Measurements from ENCODE around the gene DYNLT4. TPM values are rescaled to one million over a fixed set of nuclear protein-coding genes. Genes with fewer than 3 reads are reported as not detected.

DYNLT4 gene
- total and polyA plus RNA-seq, 2 of the 13 experiments (the other 11 are each of a cell fraction or from before 2014, with no cell fraction given): 0.77 TPM; not detected in 1

DNA sequence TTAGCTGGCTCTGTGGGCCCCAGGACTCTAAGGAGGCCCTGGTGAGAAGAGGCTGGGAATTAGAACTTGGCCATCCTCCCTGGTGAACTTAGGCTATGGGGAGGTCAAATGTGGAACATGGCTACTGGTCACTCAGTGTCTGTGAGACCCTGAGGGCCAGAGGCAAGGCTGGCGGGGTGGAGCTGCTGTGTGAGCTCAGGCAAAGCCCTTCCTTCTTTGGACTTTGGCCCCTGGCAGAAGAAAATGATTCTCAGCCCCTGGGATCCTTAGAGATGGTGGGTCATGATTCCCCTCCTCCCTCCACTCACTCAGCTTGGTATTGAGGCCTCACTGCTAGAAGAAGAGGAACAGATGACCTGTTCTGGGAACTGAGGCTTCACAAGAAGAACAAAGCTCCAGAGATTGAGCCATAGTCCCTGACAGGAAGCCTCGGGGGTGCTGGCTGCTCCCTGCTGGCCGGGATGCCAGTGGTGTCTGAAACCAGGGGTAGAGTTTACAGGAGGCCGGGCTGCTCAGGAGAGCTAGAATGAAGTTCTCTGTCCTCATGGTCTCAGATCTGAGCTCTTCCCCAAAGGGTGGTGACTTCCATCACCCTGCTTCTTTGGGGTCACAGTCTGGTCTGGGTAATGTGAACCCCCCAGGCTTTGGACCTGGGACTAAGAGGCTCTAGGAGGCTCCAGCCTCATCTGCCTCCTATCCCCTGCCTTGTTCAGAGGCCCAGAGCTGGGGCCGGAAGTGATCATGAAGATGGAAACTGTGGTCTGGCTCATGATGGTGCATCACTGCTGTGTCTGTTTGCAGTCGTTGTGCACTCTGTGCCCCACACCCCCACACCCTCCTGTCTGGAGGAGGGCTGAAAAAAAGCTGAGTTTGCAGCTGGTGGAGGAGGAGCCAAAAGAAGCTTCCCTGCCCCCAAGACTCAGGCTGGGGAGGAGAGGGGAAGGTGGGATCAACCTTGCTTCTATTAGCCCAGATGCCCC lies 2.1 kb upstream of the DYNLT4 start (continued):
- TF ChIP-seq, protein P1, sequence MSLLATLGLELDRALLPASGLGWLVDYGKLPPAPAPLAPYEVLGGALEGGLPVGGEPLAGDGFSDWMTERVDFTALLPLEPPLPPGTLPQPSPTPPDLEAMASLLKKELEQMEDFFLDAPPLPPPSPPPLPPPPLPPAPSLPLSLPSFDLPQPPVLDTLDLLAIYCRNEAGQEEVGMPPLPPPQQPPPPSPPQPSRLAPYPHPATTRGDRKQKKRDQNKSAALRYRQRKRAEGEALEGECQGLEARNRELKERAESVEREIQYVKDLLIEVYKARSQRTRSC (CRISPR knock-in tag; IDR thresholded peaks at IDR 0.05; ENCODE audit: low read depth): no peak
- TF ChIP-seq RBFOX2 (IDR thresholded peaks at IDR 0.05; ENCODE audit: low read depth, low read length) (no peak), CCDC6 (CRISPR knock-in tag; IDR thresholded peaks at IDR 0.05) (no peak), ATF1 (CRISPR knock-in tag; IDR thresholded peaks at IDR 0.05) (no peak), GATA4 (IDR thresholded peaks at IDR 0.05; ENCODE audit: borderline replicate concordance, low read depth) (0 out of 2 replicates have a peak, but pooled peaks have one; percentile 12), NFIB (CRISPR knock-in tag; IDR thresholded peaks at IDR 0.05; ENCODE audit: borderline replicate concordance) (no peak), NR3C1 (CRISPR knock-in tag; IDR thresholded peaks at IDR 0.05) (no peak), ZFP1 (CRISPR knock-in tag; IDR thresholded peaks at IDR 0.05) (no peak), ZNF329 (CRISPR knock-in tag; IDR thresholded peaks at IDR 0.05; ENCODE audit: low read depth) (no peak), ZNF264 (CRISPR knock-in tag; IDR thresholded peaks at IDR 0.05) (peak; percentile 17; the same call in 1 of the 2 replicates), NFKB2 (CRISPR knock-in tag; IDR thresholded peaks at IDR 0.05; ENCODE audit: borderline replicate concordance) (no peak), REXO4 (CRISPR knock-in tag; IDR thresholded peaks at IDR 0.05; ENCODE audit: borderline replicate concordance) (no peak), SRY (CRISPR knock-in tag; IDR thresholded peaks at IDR 0.05) (no peak), ZKSCAN5 (CRISPR knock-in tag; IDR thresholded peaks at IDR 0.05) (no peak), ZBTB1 (CRISPR knock-in tag; IDR thresholded peaks at IDR 0.05; ENCODE audit: borderline replicate concordance) (no peak), ZNF138 (CRISPR knock-in tag; IDR thresholded peaks at IDR 0.05; ENCODE audit: low read depth) (no peak)
- TF ChIP-seq, protein P2, sequence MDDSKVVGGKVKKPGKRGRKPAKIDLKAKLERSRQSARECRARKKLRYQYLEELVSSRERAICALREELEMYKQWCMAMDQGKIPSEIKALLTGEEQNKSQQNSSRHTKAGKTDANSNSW (CRISPR knock-in tag; IDR thresholded peaks at IDR 0.05; ENCODE audit: borderline replicate concordance): no peak
- TF ChIP-seq, protein P3, sequence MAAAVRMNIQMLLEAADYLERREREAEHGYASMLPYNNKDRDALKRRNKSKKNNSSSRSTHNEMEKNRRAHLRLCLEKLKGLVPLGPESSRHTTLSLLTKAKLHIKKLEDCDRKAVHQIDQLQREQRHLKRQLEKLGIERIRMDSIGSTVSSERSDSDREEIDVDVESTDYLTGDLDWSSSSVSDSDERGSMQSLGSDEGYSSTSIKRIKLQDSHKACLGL (CRISPR knock-in tag; IDR thresholded peaks at IDR 0.05): no peak
- TF ChIP-seq, protein P4, sequence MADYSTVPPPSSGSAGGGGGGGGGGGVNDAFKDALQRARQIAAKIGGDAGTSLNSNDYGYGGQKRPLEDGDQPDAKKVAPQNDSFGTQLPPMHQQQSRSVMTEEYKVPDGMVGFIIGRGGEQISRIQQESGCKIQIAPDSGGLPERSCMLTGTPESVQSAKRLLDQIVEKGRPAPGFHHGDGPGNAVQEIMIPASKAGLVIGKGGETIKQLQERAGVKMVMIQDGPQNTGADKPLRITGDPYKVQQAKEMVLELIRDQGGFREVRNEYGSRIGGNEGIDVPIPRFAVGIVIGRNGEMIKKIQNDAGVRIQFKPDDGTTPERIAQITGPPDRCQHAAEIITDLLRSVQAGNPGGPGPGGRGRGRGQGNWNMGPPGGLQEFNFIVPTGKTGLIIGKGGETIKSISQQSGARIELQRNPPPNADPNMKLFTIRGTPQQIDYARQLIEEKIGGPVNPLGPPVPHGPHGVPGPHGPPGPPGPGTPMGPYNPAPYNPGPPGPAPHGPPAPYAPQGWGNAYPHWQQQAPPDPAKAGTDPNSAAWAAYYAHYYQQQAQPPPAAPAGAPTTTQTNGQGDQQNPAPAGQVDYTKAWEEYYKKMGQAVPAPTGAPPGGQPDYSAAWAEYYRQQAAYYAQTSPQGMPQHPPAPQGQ (CRISPR knock-in tag; IDR thresholded peaks at IDR 0.05; ENCODE audit: borderline replicate concordance): no peak
- TF ChIP-seq, protein P5, sequence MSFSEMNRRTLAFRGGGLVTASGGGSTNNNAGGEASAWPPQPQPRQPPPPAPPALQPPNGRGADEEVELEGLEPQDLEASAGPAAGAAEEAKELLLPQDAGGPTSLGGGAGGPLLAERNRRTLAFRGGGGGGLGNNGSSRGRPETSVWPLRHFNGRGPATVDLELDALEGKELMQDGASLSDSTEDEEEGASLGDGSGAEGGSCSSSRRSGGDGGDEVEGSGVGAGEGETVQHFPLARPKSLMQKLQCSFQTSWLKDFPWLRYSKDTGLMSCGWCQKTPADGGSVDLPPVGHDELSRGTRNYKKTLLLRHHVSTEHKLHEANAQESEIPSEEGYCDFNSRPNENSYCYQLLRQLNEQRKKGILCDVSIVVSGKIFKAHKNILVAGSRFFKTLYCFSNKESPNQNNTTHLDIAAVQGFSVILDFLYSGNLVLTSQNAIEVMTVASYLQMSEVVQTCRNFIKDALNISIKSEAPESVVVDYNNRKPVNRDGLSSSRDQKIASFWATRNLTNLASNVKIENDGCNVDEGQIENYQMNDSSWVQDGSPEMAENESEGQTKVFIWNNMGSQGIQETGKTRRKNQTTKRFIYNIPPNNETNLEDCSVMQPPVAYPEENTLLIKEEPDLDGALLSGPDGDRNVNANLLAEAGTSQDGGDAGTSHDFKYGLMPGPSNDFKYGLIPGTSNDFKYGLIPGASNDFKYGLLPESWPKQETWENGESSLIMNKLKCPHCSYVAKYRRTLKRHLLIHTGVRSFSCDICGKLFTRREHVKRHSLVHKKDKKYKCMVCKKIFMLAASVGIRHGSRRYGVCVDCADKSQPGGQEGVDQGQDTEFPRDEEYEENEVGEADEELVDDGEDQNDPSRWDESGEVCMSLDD (CRISPR knock-in tag; IDR thresholded peaks at IDR 0.05; ENCODE audit: borderline replicate concordance): no peak
